Neuronal stem cell (in vitro differentiated cells): ENCODE results near the gene LRATD1.

Source experiments
- DNase-seq: peaks from one replicate; pipeline ENCODE4 v3.0.0-alpha.2; 2013; ENCODE audit warnings: low spot score
- H2AFZ ChIP-seq: one replicate; pipeline ENCODE4 v1.6.1; 2013; ENCODE audit warnings: mild to moderate bottlenecking, low read length, inconsistent platforms
- H2AK5ac ChIP-seq: 2 replicates; pipeline ENCODE4 v1.6.1; 2013; ENCODE audit warnings: low read depth, mild to moderate bottlenecking, inconsistent platforms, low read length, moderate library complexity, mixed read lengths
- H2BK120ac ChIP-seq: 2 replicates; pipeline ENCODE4 v1.6.1; 2013; ENCODE audit warnings: low read depth, mild to moderate bottlenecking, inconsistent platforms, low read length, moderate library complexity, mixed read lengths
- H2BK12ac ChIP-seq: one replicate; pipeline ENCODE4 v1.6.1; 2013; ENCODE audit warnings: low read length, inconsistent platforms
- H2BK15ac ChIP-seq: 2 replicates; pipeline ENCODE4 v1.6.1; 2013; ENCODE audit warnings: mild to moderate bottlenecking, low read length, inconsistent platforms, mixed read lengths
- H2BK5ac ChIP-seq: one replicate; pipeline ENCODE4 v1.6.1; 2013; ENCODE audit warnings: inconsistent platforms, mild to moderate bottlenecking, low read length, moderate library complexity
- H3K14ac ChIP-seq: one replicate; pipeline ENCODE4 v1.6.1; 2013; ENCODE audit warnings: low read length, inconsistent platforms
- H3K18ac ChIP-seq: 2 replicates; pipeline ENCODE4 v1.6.1; 2013; ENCODE audit warnings: low read length, inconsistent platforms
- H3K23ac ChIP-seq: 2 replicates; pipeline ENCODE4 v1.6.1; 2013; ENCODE audit warnings: low read depth, mild to moderate bottlenecking, mixed read lengths, low read length, inconsistent platforms; ENCODE audit not compliant: poor library complexity
- H3K27ac ChIP-seq: replicated peaks from 3 replicates; pipeline ENCODE4 v1.5.1; 2013; ENCODE audit warnings: low read length, inconsistent platforms
- H3K27me3 ChIP-seq, 3 experiments: 2 replicates each; pipeline ENCODE4 v1.6.1; 2013; ENCODE audit warnings: low read length in 3 of 3, mild to moderate bottlenecking in 2 of 3, inconsistent platforms in 1 of 3, low read depth in 1 of 3, mixed read lengths in 1 of 3, moderate library complexity in 1 of 3; ENCODE audit not compliant: control insufficient read depth in 3 of 3, insufficient read depth in 3 of 3
- H3K36me3 ChIP-seq, 2 donors: replicated peaks in 1 of 2; 2 replicates each; pipeline ENCODE4 v1.6.1; 2013; ENCODE audit warnings: low read length in 2 of 2; ENCODE audit not compliant: control insufficient read depth in 2 of 2, insufficient read depth in 2 of 2
- H3K4ac ChIP-seq: 2 replicates; pipeline ENCODE4 v1.6.1; 2013; ENCODE audit warnings: inconsistent platforms, mild to moderate bottlenecking, low read length, moderate library complexity
- H3K4me1 ChIP-seq, 2 donors: 1 replicate in 1 of 2; 2 replicates in 1 of 2; pipeline ENCODE4 v1.6.1; 2013; ENCODE audit warnings: low read length in 2 of 2, low read depth in 1 of 2; ENCODE audit not compliant: control insufficient read depth in 2 of 2, insufficient read depth in 1 of 2
- H3K4me2 ChIP-seq: one replicate; pipeline ENCODE4 v1.6.1; 2013; ENCODE audit warnings: mild to moderate bottlenecking, low read length, inconsistent platforms; ENCODE audit not compliant: insufficient read depth, poor library complexity, severe bottlenecking
- H3K4me3 ChIP-seq, 2 donors: 2 replicates each; pipeline ENCODE4 v1.5.1; 2013; ENCODE audit warnings: low read length in 2 of 2, mild to moderate bottlenecking in 2 of 2, inconsistent platforms in 1 of 2, moderate library complexity in 1 of 2
- H3K79me1 ChIP-seq: one replicate; pipeline ENCODE4 v1.6.1; 2013; ENCODE audit warnings: low read depth, mild to moderate bottlenecking, inconsistent platforms, low read length, moderate library complexity
- H3K9ac ChIP-seq: one replicate; pipeline ENCODE4 v1.6.1; 2013; ENCODE audit warnings: mild to moderate bottlenecking, low read depth, low read length, inconsistent platforms; ENCODE audit not compliant: poor library complexity
- H3K9me3 ChIP-seq, 2 donors: replicated peaks in 1 of 2; 2 replicates each; pipeline versions ENCODE3 to v1.6.1; 2013; ENCODE audit warnings: low read length in 2 of 2, mild to moderate bottlenecking in 2 of 2, inconsistent platforms in 1 of 2, low read depth in 1 of 2, mixed read lengths in 1 of 2, moderate library complexity in 1 of 2; ENCODE audit not compliant: control insufficient read depth in 2 of 2, insufficient read depth in 1 of 2
- H4K8ac ChIP-seq: one replicate; pipeline ENCODE4 v1.6.1; 2013; ENCODE audit warnings: low read depth, mild to moderate bottlenecking, inconsistent platforms, low read length, moderate library complexity
- H4K91ac ChIP-seq: one replicate; pipeline ENCODE4 v1.6.1; 2013; ENCODE audit warnings: low read length, low read depth, mild to moderate bottlenecking, inconsistent platforms; ENCODE audit not compliant: poor library complexity
- WGBS, 2 donors: extraction: QIAGEN DNeasy Blood & Tissue Kit; methylation state at CpG; one replicate each; pipeline ENCODE4 v1.1.7; 2013; ENCODE audit warnings: missing lambda C conversion rate in 2 of 2, mixed read lengths in 1 of 2; ENCODE audit not compliant: insufficient read length in 2 of 2, insufficient replicate concordance in 1 of 2; ENCODE audit errors: extremely low coverage in 2 of 2; 5-methylcytosine and 5-hydroxymethylcytosine counted together

The LRATD1 gene

GRCh38 chr2:14676371-14676770 is 43.9 kb downstream of the LRATD1 start:
- Histone ChIP-seq H2BK120ac (no peak overlapping the region), H2AK5ac (no peak overlapping the region), H3K23ac (no peak overlapping the region), H3K4me1 (peaks cover 0 to 12% of the 10 kb centered on the region in 2 donors), H3K4ac (no peak overlapping the region), H3K36me3 (no peaks in the 10 kb centered on the region), H3K27ac (no peak overlapping the region), H3K27me3 (no peaks in the 10 kb centered on the region), H2BK15ac (no peak overlapping the region), H4K91ac (no peak overlapping the region), H3K4me2 (no peak overlapping the region), H2BK12ac (no peak overlapping the region), H3K4me3 (no peak overlapping the region), H4K8ac (no peak overlapping the region), H3K9ac (no peak overlapping the region), H2AFZ (no peak overlapping the region), H3K18ac (no peak overlapping the region), H3K14ac (no peak overlapping the region), H2BK5ac (no peak overlapping the region), H3K79me1 (no peaks in the 10 kb centered on the region), H3K9me3 (no peaks in the 10 kb centered on the region)
- DNase-seq, result no peak

- WGBS, 2 donors, result no CpG with 5 or more reads among the region's 1 CpG
- H3K27ac ChIP-seq, result no peak overlapping the region
Measured at GRCh38 chr2:14677039-14677438, 44.5 kb downstream of the LRATD1 start.

GRCh38 chr2:14678761-14679160 is 46.2 kb downstream of the LRATD1 start:
- Histone ChIP-seq H3K9me3 (no peaks in the 10 kb centered on the region), H3K27ac (no peak overlapping the region), H4K91ac (no peak overlapping the region), H3K9ac (no peak overlapping the region), H3K27me3 (no peaks in the 10 kb centered on the region), H3K4me2 (no peak overlapping the region), H2BK12ac (no peak overlapping the region), H3K79me1 (no peaks in the 10 kb centered on the region), H3K36me3 (no peaks in the 10 kb centered on the region), H3K14ac (no peak overlapping the region), H3K4me3 (no peak overlapping the region), H2BK5ac (no peak overlapping the region), H2BK120ac (no peak overlapping the region), H4K8ac (no peak overlapping the region), H3K4me1 (peaks cover 0 to 11% of the 10 kb centered on the region in 2 donors), H2BK15ac (no peak overlapping the region), H2AK5ac (no peak overlapping the region), H2AFZ (no peak overlapping the region), H3K4ac (no peak overlapping the region), H3K23ac (no peak overlapping the region), H3K18ac (no peak overlapping the region)
- WGBS, 2 donors, result no CpG with 5 or more reads among the region's 1 CpG
- no peak for DNase-seq

More at GRCh38 chr2:14677039-14677438, 44.5 kb downstream of the LRATD1 start:
- H3K4ac ChIP-seq, result no peak overlapping the region
- no peaks in the 10 kb centered on the region for H3K79me1 ChIP-seq
- no peak overlapping the region for H2AK5ac ChIP-seq
- no peak overlapping the region for H3K4me2 ChIP-seq
- H3K27me3 ChIP-seq, result no peaks in the 10 kb centered on the region
- H2BK5ac ChIP-seq, result no peak overlapping the region
- no peak overlapping the region for H2BK15ac ChIP-seq
- no peak overlapping the region for H3K14ac ChIP-seq
- peak; percentile 43 for DNase-seq
- H3K9ac ChIP-seq, result no peak overlapping the region
- H2BK120ac ChIP-seq, result no peak overlapping the region
- H4K8ac ChIP-seq, result no peak overlapping the region
- H2BK12ac ChIP-seq, result no peak overlapping the region
- no peak overlapping the region for H4K91ac ChIP-seq
- H3K36me3 ChIP-seq, result no peaks in the 10 kb centered on the region
- no peaks in the 10 kb centered on the region for H3K9me3 ChIP-seq
- H3K23ac ChIP-seq, result no peak overlapping the region
- H3K4me3 ChIP-seq, result no peak overlapping the region
- peaks cover 0 to 12% of the 10 kb centered on the region in 2 donors for H3K4me1 ChIP-seq
- no peak overlapping the region for H2AFZ ChIP-seq
- H3K18ac ChIP-seq, result no peak overlapping the region

GRCh38 chr2:14681608-14682007 is 49.1 kb downstream of the LRATD1 start:
- H3K79me1 ChIP-seq, result no peaks in the 10 kb centered on the region
- no peaks in the 10 kb centered on the region for H3K36me3 ChIP-seq
- H3K23ac ChIP-seq, result no peak overlapping the region
- no peaks in the 10 kb centered on the region for H3K27me3 ChIP-seq
- no peak overlapping the region for H4K8ac ChIP-seq
- no peaks in the 10 kb centered on the region for H3K9me3 ChIP-seq
- no peaks in the 10 kb centered on the region for H3K4me1 ChIP-seq
- no peak overlapping the region for H3K27ac ChIP-seq
- H2BK5ac ChIP-seq, result no peak overlapping the region
- no peak overlapping the region for H3K4me2 ChIP-seq
- no peak overlapping the region for H3K14ac ChIP-seq
- H2AK5ac ChIP-seq, result no peak overlapping the region
- H2AFZ ChIP-seq, result no peak overlapping the region
- no peak overlapping the region for H3K4ac ChIP-seq
- DNase-seq, result no peak
- no peak overlapping the region for H4K91ac ChIP-seq
- no peak overlapping the region for H3K18ac ChIP-seq
- no peak overlapping the region for H3K9ac ChIP-seq
- no peak overlapping the region for H2BK12ac ChIP-seq
- no CpG with 5 or more reads among the region's 3 CpGs for WGBS, 2 donors
- no peak overlapping the region for H3K4me3 ChIP-seq
- no peak overlapping the region for H2BK120ac ChIP-seq
- no peak overlapping the region for H2BK15ac ChIP-seq
